K562 (cell line): Measurements from ENCODE around the gene ARID4B. TPM values are rescaled to one million over a fixed set of nuclear protein-coding genes. Genes with fewer than 3 reads are reported as not detected.

Experiments used
- MXI1 ChIP-seq: IDR thresholded peaks from 2 replicates; pipeline ENCODE4 v1.6.1; 2011; ENCODE audit warnings: low read depth, mild to moderate bottlenecking, improper control_type of control experiment, low read length
- NFE2 ChIP-seq: IDR thresholded peaks from 2 replicates; pipeline ENCODE4 v1.6.1; 2014; ENCODE audit warnings: antibody characterized with exemption, low read depth
- NFYB ChIP-seq: IDR thresholded peaks from 2 replicates; pipeline ENCODE4 v1.6.1; 2011; ENCODE audit warnings: mild to moderate bottlenecking, moderate library complexity; ENCODE audit not compliant: insufficient read length; ENCODE audit errors: extremely low read depth
- ZBTB7A ChIP-seq: IDR thresholded peaks from 2 replicates; pipeline ENCODE4 v1.6.1; 2011; ENCODE audit warnings: low read depth, mild to moderate bottlenecking, low read length, moderate library complexity, borderline replicate concordance; ENCODE audit not compliant: control insufficient read depth
- ZNF586 ChIP-seq: fragments of 450-650 bp; formaldehyde crosslinking; conservative IDR thresholded peaks from 2 replicates; pipeline ENCODE4 v1.4.0; 2020; ENCODE audit warnings: mild to moderate bottlenecking, moderate library complexity
- ZNF717 ChIP-seq: fragments of 250-450 bp; sonication (Bioruptor Pico); IDR thresholded peaks from 2 replicates; pipeline ENCODE4 v1.5.0; 2021
- polyA plus RNA-seq, 8 experiments: library from polyadenylated mRNA; depleted of rRNA in 4 of 8; stranded (reverse) in 5 of 8; unstranded in 3 of 8; fragments of >200 nt; fragmentation: Nextera tagmentation in 2 of 8; fragmentation: Illumina TruSeq in 1 of 8; extraction: Ambion mirVana in 2 of 8; extraction: Trizol in 1 of 8; gene quantifications; 2 replicates each; pipeline versions ENCODE4 v1.2.1 to v1.2.3, GENCODE V29; 2011 to 2014; ENCODE audit warnings: inconsistent platforms in 1 of 8, missing spikeins in 1 of 8
- total RNA-seq, 7 experiments: library from RNA; depleted of rRNA in 6 of 7; stranded (reverse); fragments of >200 nt in 6 of 7; fragmentation: Illumina TruSeq in 2 of 7; extraction: Trizol in 2 of 7; gene quantifications; 2 replicates each; pipeline versions ENCODE4 v1.2.1 to v1.2.3, GENCODE V29; 2011 to 2021; ENCODE audit warnings: low replicate concordance in 1 of 7
- TF ChIP-seq, protein P1 (sequence below): fragments of 450-650 bp; IDR thresholded peaks from 2 replicates; pipeline ENCODE4 v1.6.1; 2017; ENCODE audit warnings: antibody characterized with exemption
- TF ChIP-seq, protein P2 (sequence below): sonication (generic); formaldehyde crosslinking; IDR thresholded peaks from 2 replicates; pipeline ENCODE4 v1.8.0; 2022; ENCODE audit warnings: mild to moderate bottlenecking, missing genetic modification reagents
- TF ChIP-seq, protein P3 (sequence below), 2 experiments: IDR thresholded peaks; 2 replicates each; pipeline ENCODE4 v1.6.1; 2011; ENCODE audit warnings: borderline replicate concordance in 1 of 2, control low read depth in 1 of 2, low read depth in 1 of 2, low read length in 1 of 2, mild to moderate bottlenecking in 1 of 2, mixed read lengths in 1 of 2, moderate library complexity in 1 of 2; ENCODE audit not compliant: insufficient read depth in 1 of 2, insufficient read length in 1 of 2, poor library complexity in 1 of 2, severe bottlenecking in 1 of 2; ENCODE audit errors: extremely low read depth in 1 of 2
- TF ChIP-seq, protein P4 (sequence below), 2 experiments: fragments of 450-650 bp in 1 of 2; sonication (generic) in 1 of 2; formaldehyde crosslinking; conservative IDR thresholded peaks; 2 replicates each; pipeline versions ENCODE4 v1.4.0 to v1.8.1; 2020 to 2022; ENCODE audit warnings: mild to moderate bottlenecking in 1 of 2, missing genetic modification reagents in 1 of 2
- TF ChIP-seq, protein P5 (sequence below): conservative IDR thresholded peaks from 2 replicates; pipeline ENCODE4 v1.6.1; 2011; ENCODE audit warnings: low read depth, mild to moderate bottlenecking, low read length; ENCODE audit not compliant: control insufficient read depth
- TF ChIP-seq, protein P6 (sequence below): sonication (generic); formaldehyde crosslinking; IDR thresholded peaks from 2 replicates; pipeline ENCODE4 v1.8.0; 2022; ENCODE audit warnings: mild to moderate bottlenecking, missing genetic modification reagents
- TF ChIP-seq, protein P7 (sequence below): fragments of 250-450 bp; sonication (Bioruptor Pico); IDR thresholded peaks from 2 replicates; pipeline ENCODE4 v1.5.1; 2021; ENCODE audit warnings: mild to moderate bottlenecking

The ARID4B gene
- total and polyA plus RNA-seq, 9 of the 15 experiments (the other 6 are each of a cell fraction or from before 2014, with no cell fraction given): 8.4 to 38.9 (median 18.5) TPM

DNA sequence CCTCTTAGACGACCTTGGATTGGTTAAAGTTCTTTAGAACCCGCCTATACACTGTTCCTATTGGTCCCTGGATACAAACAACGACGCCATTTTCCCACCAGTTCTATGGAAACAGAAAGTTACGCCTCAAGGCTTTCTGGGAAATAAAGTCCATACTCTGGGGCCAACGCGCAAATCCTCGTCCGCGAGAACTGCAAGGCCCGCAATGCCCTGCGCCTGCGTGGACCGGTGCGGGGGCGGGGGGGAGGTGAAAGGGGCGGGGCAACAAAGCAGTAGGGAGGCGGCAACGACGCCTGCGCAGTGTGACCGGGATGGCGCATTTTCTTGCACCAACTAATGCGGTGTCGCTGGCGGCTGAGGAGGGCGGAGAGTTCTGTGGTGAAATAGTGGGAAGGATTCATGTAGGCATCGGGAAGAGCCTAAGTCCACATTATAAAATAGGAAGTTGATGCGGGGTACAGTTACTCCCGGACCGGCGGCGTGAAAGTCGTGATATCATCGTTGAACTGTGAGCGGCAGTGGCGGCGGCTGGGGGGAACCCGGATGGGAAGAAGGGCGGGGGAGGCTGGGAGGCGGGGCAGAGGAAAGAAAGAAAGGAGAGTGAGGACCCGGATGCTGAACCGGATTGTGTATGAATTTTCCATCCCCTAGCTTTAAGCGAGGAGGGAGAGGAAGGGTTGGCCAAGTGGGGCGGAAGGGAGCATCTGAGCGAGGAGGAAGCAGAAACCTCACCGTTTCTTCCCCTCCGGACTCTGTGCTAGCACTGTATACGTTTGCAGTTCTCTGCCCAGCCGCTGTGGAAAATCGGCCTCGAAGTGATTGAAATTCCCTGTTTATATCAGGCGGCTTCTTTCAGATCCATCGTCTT lies 526 bp upstream of the ARID4B start, which contains the start of gene GGPS1 (continued):
- TF ChIP-seq, protein P1, sequence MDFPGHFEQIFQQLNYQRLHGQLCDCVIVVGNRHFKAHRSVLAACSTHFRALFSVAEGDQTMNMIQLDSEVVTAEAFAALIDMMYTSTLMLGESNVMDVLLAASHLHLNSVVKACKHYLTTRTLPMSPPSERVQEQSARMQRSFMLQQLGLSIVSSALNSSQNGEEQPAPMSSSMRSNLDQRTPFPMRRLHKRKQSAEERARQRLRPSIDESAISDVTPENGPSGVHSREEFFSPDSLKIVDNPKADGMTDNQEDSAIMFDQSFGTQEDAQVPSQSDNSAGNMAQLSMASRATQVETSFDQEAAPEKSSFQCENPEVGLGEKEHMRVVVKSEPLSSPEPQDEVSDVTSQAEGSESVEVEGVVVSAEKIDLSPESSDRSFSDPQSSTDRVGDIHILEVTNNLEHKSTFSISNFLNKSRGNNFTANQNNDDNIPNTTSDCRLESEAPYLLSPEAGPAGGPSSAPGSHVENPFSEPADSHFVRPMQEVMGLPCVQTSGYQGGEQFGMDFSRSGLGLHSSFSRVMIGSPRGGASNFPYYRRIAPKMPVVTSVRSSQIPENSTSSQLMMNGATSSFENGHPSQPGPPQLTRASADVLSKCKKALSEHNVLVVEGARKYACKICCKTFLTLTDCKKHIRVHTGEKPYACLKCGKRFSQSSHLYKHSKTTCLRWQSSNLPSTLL: 0 out of 2 replicates have a peak, but pooled peaks have one; percentile 2
- TF ChIP-seq, protein P2, sequence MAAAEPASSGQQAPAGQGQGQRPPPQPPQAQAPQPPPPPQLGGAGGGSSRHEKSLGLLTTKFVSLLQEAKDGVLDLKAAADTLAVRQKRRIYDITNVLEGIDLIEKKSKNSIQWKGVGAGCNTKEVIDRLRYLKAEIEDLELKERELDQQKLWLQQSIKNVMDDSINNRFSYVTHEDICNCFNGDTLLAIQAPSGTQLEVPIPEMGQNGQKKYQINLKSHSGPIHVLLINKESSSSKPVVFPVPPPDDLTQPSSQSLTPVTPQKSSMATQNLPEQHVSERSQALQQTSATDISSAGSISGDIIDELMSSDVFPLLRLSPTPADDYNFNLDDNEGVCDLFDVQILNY (CRISPR knock-in tag): no peak
- TF ChIP-seq, protein P3, sequence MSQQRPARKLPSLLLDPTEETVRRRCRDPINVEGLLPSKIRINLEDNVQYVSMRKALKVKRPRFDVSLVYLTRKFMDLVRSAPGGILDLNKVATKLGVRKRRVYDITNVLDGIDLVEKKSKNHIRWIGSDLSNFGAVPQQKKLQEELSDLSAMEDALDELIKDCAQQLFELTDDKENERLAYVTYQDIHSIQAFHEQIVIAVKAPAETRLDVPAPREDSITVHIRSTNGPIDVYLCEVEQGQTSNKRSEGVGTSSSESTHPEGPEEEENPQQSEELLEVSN (IDR thresholded peaks at IDR 0.05; ENCODE audit: borderline replicate concordance in 1 of 2, extremely low read depth in 1 of 2, insufficient read depth in 1 of 2, insufficient read length in 1 of 2, low read depth in 1 of 2, low read length in 1 of 2, poor library complexity in 1 of 2, severe bottlenecking in 1 of 2): peak in 1 of 2 experiments; percentile 11
- TF ChIP-seq MXI1: no peak
- TF ChIP-seq, protein P4, sequence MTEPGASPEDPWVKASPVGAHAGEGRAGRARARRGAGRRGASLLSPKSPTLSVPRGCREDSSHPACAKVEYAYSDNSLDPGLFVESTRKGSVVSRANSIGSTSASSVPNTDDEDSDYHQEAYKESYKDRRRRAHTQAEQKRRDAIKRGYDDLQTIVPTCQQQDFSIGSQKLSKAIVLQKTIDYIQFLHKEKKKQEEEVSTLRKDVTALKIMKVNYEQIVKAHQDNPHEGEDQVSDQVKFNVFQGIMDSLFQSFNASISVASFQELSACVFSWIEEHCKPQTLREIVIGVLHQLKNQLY (CRISPR knock-in tag; conservative IDR thresholded peaks at IDR 0.05): no peak
- peak; percentile 52 for TF ChIP-seq NFYB
- TF ChIP-seq ZBTB7A: no peak; the same call in 1 of the 2 replicates
- TF ChIP-seq, protein P5, sequence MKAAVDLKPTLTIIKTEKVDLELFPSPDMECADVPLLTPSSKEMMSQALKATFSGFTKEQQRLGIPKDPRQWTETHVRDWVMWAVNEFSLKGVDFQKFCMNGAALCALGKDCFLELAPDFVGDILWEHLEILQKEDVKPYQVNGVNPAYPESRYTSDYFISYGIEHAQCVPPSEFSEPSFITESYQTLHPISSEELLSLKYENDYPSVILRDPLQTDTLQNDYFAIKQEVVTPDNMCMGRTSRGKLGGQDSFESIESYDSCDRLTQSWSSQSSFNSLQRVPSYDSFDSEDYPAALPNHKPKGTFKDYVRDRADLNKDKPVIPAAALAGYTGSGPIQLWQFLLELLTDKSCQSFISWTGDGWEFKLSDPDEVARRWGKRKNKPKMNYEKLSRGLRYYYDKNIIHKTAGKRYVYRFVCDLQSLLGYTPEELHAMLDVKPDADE: peak; percentile 71
- TF ChIP-seq NFE2: peak; percentile 2; the same call in 1 of the 2 replicates
- TF ChIP-seq, protein P6, sequence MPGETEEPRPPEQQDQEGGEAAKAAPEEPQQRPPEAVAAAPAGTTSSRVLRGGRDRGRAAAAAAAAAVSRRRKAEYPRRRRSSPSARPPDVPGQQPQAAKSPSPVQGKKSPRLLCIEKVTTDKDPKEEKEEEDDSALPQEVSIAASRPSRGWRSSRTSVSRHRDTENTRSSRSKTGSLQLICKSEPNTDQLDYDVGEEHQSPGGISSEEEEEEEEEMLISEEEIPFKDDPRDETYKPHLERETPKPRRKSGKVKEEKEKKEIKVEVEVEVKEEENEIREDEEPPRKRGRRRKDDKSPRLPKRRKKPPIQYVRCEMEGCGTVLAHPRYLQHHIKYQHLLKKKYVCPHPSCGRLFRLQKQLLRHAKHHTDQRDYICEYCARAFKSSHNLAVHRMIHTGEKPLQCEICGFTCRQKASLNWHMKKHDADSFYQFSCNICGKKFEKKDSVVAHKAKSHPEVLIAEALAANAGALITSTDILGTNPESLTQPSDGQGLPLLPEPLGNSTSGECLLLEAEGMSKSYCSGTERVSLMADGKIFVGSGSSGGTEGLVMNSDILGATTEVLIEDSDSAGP (CRISPR knock-in tag): no peak
- TF ChIP-seq, protein P7, sequence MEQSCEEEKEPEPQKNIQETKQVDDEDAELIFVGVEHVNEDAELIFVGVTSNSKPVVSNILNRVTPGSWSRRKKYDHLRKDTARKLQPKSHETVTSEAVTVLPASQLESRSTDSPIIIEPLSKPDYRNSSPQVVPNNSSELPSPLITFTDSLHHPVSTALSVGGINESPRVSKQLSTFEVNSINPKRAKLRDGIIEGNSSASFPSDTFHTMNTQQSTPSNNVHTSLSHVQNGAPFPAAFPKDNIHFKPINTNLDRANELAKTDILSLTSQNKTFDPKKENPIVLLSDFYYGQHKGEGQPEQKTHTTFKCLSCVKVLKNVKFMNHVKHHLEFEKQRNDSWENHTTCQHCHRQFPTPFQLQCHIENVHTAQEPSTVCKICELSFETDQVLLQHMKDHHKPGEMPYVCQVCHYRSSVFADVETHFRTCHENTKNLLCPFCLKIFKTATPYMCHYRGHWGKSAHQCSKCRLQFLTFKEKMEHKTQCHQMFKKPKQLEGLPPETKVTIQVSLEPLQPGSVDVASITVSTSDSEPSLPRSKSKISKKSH (CRISPR knock-in tag): no peak
- no peak for TF ChIP-seq ZNF586 (CRISPR knock-in tag)
- TF ChIP-seq ZNF717: no peak
